HG03342 (cell line): Measurements from ENCODE around the gene NHLRC4.

Experiments
- ATAC-seq: cut with Tn5 transposase; IDR thresholded peaks from one replicate; pipeline ENCODE4 v1.9.1; 2021; ENCODE audit warnings: mild to moderate bottlenecking, moderate library complexity; ENCODE audit not compliant: unreplicated experiment

Gene NHLRC4

GRCh38 chr16:566475-567372 lies at the start of gene NHLRC4:
Gene NHLRC4, plus strand, starts transcription at chr16:567005. Its CDS starts 1,043 bp downstream, at chr16:568048.
- no peak for ATAC-seq

GRCh38 chr16:518858-519257 lies 47.9 kb upstream of the NHLRC4 start:
- ATAC-seq = no peak

- ATAC-seq = no peak
These were observed 47.4 kb upstream of the NHLRC4 start for GRCh38 chr16:519425-519824.

- ATAC-seq = no peak
These were observed 46.7 kb upstream of the NHLRC4 start for GRCh38 chr16:519841-520687.

GRCh38 chr16:520847-521246 lies 46.0 kb upstream of the NHLRC4 start:
- no peak for ATAC-seq

- no peak for ATAC-seq
These were observed 45.2 kb upstream of the NHLRC4 start for GRCh38 chr16:521381-522210.

- no peak for ATAC-seq
These were observed 44.3 kb upstream of the NHLRC4 start for GRCh38 chr16:522320-523096.

- no peak for ATAC-seq
These were observed 43.6 kb upstream of the NHLRC4 start for GRCh38 chr16:523097-523741.

GRCh38 chr16:524274-525040 lies 42.3 kb upstream of the NHLRC4 start:
- ATAC-seq = no peak

- no peak for ATAC-seq
These were observed 41.7 kb upstream of the NHLRC4 start for GRCh38 chr16:525123-525519.

- ATAC-seq = no peak
These were observed 41.2 kb upstream of the NHLRC4 start for GRCh38 chr16:525520-526180.

GRCh38 chr16:526181-527014 lies 40.4 kb upstream of the NHLRC4 start:
- no peak for ATAC-seq

- peak; percentile 59 for ATAC-seq
These were observed 39.5 kb upstream of the NHLRC4 start, which contains the start of gene CAPN15 for GRCh38 chr16:527015-527903. Gene CAPN15, plus strand, starts transcription at chr16:527712. Its CDS starts 19,127 bp downstream, at chr16:546839.

GRCh38 chr16:528111-529011 lies 38.4 kb upstream of the NHLRC4 start:
- ATAC-seq = peak; percentile 5

GRCh38 chr16:529012-529575 lies 37.7 kb upstream of the NHLRC4 start:
- no peak for ATAC-seq
